HG03571 (cell line): Measurements from ENCODE around the gene DUSP11.
"Not testable (repeated sequence)": the region's sequence is repeated elsewhere in the genome, so short reads cannot be mapped to it uniquely, and the experiment has no call there.

ENCODE experiments used
- ATAC-seq: cut with Tn5 transposase; IDR thresholded peaks from one replicate; pipeline ENCODE4 v1.9.1; 2021; ENCODE audit not compliant: unreplicated experiment

The DUSP11 gene

DNA sequence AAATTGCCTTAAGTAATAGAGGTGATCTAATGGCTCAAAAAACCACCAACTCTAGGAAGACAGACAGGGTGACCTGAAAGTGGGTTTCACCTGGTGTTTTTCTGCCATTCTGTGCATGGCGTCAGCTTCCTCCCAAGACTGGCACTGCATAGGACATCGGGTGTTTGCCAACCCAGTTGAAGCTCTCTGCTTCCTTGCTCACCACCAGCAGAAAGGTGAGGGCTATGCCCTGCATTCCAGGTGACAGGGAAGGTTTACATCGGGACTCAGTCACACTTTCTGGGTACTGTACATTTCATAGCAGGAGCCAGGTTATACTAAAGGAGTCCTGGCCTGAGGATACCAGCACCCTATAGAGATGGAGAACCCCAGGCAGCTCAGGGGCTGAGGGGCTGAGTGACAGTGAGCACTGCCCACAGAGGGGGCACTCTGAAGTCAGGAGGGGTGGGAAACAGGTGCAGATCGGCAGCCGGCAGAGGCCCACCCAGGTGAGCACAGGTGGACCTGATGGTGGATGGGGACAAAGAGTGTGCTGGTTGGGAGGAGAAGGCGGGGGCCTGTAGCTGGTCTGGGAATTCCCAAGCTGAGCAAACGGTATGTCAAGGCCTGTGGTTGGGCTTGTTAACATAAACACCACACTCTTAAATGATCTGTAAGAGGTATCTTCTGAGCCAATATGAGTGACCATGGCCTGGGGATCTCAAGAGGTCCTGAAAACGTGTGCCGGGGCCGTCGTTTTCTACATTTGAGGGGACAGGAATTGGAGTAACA lies 60.9 kb downstream of the DUSP11 start:
- ATAC-seq = no peak

DNA sequence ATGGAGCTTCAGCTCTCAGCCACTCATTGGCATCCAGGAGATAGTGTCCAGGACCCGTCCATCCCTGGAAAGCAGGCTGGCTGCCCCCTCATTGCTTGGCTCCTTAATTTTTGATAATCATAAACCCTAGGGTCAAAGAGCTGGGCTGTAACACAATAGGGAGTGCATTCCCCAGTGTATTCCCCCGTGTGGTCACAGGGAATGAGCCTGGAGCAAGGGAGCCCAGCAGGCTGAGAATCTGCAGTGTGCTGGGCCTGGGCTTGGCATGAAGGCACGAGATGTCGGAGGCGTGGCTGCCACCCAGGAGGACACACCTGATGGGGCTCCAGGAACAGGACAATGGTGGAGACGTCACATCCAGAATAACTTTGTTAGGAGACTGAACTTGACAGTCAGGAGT lies 61.5 kb downstream of the DUSP11 start:
- ATAC-seq = no peak

- not testable (repeated sequence) for ATAC-seq
These were observed 62.2 kb downstream of the DUSP11 start for GRCh38 chr2:73717695-73718094.

DNA sequence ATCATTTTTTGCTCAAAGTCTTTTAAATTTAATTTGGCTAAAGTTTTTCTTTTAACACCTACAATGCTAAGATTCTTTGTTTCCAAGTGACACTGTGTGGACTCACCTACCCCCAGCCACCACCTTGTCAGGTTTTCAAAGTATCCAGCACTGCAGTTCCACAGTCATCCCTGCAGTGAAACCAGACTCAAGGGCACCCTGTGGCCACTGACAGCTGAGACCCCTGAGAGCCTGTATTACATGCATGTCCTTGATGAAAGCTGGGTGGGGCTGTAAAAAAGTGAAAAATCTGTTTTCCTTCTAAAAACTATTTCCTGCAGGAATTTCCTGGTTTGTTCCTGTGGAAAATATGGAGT lies 62.7 kb downstream of the DUSP11 start:
- ATAC-seq = no peak

DNA sequence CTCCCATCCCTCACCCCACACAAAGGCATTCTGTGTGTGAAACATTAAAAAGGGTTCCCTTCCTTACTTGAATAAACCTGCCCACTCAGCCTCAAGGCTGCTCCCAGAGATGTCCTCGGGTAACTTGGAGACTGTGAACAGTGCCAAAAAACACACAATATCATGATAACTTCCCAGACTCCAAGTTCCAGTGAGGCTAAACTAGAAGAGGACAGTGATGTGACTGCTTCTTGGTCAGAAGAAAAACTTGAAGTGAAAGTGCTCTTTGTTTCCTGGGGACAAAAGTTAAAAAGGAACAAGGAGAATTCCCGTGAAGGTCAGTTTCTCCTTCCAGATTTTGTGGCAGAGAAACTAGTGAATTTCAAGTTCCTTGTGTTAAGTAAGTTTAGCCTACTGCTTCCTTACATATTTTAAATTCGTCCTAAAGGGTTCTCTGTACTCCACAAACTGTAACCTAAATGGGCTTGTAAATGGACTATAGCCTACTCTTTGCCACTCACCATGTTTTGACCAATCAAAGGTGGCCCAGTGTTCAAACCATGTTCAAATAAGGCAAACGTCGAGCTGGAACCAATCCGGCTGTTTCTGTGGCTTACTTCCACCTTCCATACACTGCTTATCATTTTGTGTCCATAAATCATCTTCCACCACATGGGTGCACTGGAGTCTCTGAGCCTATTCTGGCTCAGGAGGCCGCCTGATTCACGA lies 63.2 kb downstream of the DUSP11 start:
- ATAC-seq = no peak

DNA sequence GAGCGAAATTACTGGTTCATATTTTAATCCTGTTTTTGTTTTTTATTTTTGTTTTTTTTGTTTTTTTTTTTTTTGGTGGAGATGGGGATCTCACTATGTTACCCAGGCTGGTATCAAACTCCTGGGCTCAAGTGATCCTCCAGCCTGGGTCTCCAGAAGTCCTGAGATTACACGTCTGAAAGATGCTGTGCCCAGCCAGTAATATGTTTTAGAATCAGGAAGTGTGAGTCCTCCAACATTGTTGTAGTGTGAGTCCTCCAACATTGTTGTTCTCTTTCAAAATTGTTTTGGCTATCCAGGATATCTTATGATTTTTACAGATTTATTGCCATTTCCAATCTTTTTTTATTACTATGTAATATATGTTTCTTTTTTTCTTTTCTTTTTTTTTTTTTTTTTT lies 65.8 kb downstream of the DUSP11 start:
- ATAC-seq = no peak
